Memory B cell (primary cell): ENCODE data around the gene CELSR1.

Experiments used
- ATAC-seq: fragments of 150-1000 bp; cut with Tn5 transposase; 2 replicates; pipeline ENCODE4 v1.10.0; 2021; ENCODE audit warnings: low read depth, mild to moderate bottlenecking, moderate library complexity
- DNase-seq, 2 donors: peaks; one replicate each; pipeline ENCODE4 v3.0.0; 2022; ENCODE audit warnings: low spot score in 2 of 2
- H3K27ac Mint-ChIP-seq: one replicate; pipeline ENCODE4 v1.8.0; 2022; ENCODE audit warnings: mild to moderate bottlenecking, moderate library complexity, mixed read lengths
- H3K27me3 Mint-ChIP-seq: one replicate; pipeline ENCODE4 v1.8.0; 2022; ENCODE audit warnings: mixed read lengths
- H3K36me3 Mint-ChIP-seq: one replicate; pipeline ENCODE4 v1.8.0; 2022; ENCODE audit warnings: mild to moderate bottlenecking, mixed read lengths
- H3K4me1 Mint-ChIP-seq: one replicate; pipeline ENCODE4 v1.8.0; 2022; ENCODE audit warnings: mixed read lengths
- H3K4me3 Mint-ChIP-seq: one replicate; pipeline ENCODE4 v1.8.0; 2022; ENCODE audit warnings: mild to moderate bottlenecking, moderate library complexity, mixed read lengths
- H3K9me3 Mint-ChIP-seq: one replicate; pipeline ENCODE4 v1.8.0; 2022; ENCODE audit warnings: mixed read lengths

CELSR1 gene

GRCh38 chr22:46449974-46450745, 87.3 kb downstream of the CELSR1 start:
- H3K27me3 Mint-ChIP-seq, result peaks cover 11% of the 10 kb centered on the region
- no peak overlapping the region for H3K27ac Mint-ChIP-seq
- no peak for DNase-seq
- H3K9me3 Mint-ChIP-seq, result peaks cover 3% of the 10 kb centered on the region
- no peaks in the 10 kb centered on the region for H3K4me1 Mint-ChIP-seq
- peaks cover 2% of the 10 kb centered on the region for H3K36me3 Mint-ChIP-seq
- H3K4me3 Mint-ChIP-seq, result no peak overlapping the region
- ATAC-seq, result no peak

GRCh38 chr22:46449116-46449691, 88.2 kb downstream of the CELSR1 start:
- ATAC-seq (no peak), DNase-seq (no peak)
- Mint-ChIP-seq H3K27ac (no peak overlapping the region), H3K9me3 (peaks cover 3% of the 10 kb centered on the region), H3K4me3 (no peak overlapping the region), H3K27me3 (peaks cover 8% of the 10 kb centered on the region), H3K4me1 (no peaks in the 10 kb centered on the region), H3K36me3 (peaks cover 2% of the 10 kb centered on the region)

- Mint-ChIP-seq H3K27me3 (peaks cover 9% of the 10 kb centered on the region), H3K4me3 (no peak overlapping the region), H3K36me3 (peaks cover 2% of the 10 kb centered on the region), H3K27ac (no peak overlapping the region), H3K4me1 (no peaks in the 10 kb centered on the region), H3K9me3 (peaks cover 3% of the 10 kb centered on the region)
- ATAC-seq (no peak), DNase-seq (no peak)
Observed at GRCh38 chr22:46448333-46448732, 89.1 kb downstream of the CELSR1 start.

GRCh38 chr22:46447906-46448305, 89.5 kb downstream of the CELSR1 start:
- H3K4me1 Mint-ChIP-seq, result no peaks in the 10 kb centered on the region
- H3K27ac Mint-ChIP-seq, result no peak overlapping the region
- H3K4me3 Mint-ChIP-seq, result no peak overlapping the region
- peaks cover 9% of the 10 kb centered on the region for H3K27me3 Mint-ChIP-seq
- H3K9me3 Mint-ChIP-seq, result peaks cover 3% of the 10 kb centered on the region
- ATAC-seq (no peak), DNase-seq (no peak)
- peaks cover 2% of the 10 kb centered on the region for H3K36me3 Mint-ChIP-seq

- Mint-ChIP-seq H3K9me3 (peaks cover 3% of the 10 kb centered on the region), H3K4me1 (no peaks in the 10 kb centered on the region), H3K27me3 (peaks cover 9% of the 10 kb centered on the region), H3K4me3 (no peak overlapping the region), H3K27ac (no peak overlapping the region), H3K36me3 (peaks cover 2% of the 10 kb centered on the region)
- no peak for DNase-seq
- ATAC-seq, result no peak
Observed at GRCh38 chr22:46446799-46447198, 90.6 kb downstream of the CELSR1 start.

GRCh38 chr22:46445771-46446420, 91.5 kb downstream of the CELSR1 start:
- Mint-ChIP-seq H3K27ac (no peak overlapping the region), H3K4me3 (no peak overlapping the region), H3K9me3 (peaks cover 3% of the 10 kb centered on the region)

GRCh38 chr22:46444390-46444854, 93.0 kb downstream of the CELSR1 start:
- Mint-ChIP-seq H3K27ac (no peak overlapping the region), H3K4me3 (no peak overlapping the region), H3K27me3 (peaks cover 9% of the 10 kb centered on the region), H3K36me3 (peaks cover 2% of the 10 kb centered on the region), H3K4me1 (no peaks in the 10 kb centered on the region), H3K9me3 (peaks cover 3% of the 10 kb centered on the region)
- no peak for ATAC-seq
- no peak for DNase-seq

More at GRCh38 chr22:46445771-46446420, 91.5 kb downstream of the CELSR1 start:
- H3K27me3 Mint-ChIP-seq, result peaks cover 9% of the 10 kb centered on the region
- H3K36me3 Mint-ChIP-seq, result peaks cover 2% of the 10 kb centered on the region
- DNase-seq, result no peak
- ATAC-seq, result no peak
- H3K4me1 Mint-ChIP-seq, result no peaks in the 10 kb centered on the region

- no peak for ATAC-seq
- peaks cover 4% of the 10 kb centered on the region for H3K27me3 Mint-ChIP-seq
- no peaks in the 10 kb centered on the region for H3K9me3 Mint-ChIP-seq
- no peak for DNase-seq
- no peak overlapping the region for H3K27ac Mint-ChIP-seq
- H3K36me3 Mint-ChIP-seq, result no peaks in the 10 kb centered on the region
- no peaks in the 10 kb centered on the region for H3K4me1 Mint-ChIP-seq
- H3K4me3 Mint-ChIP-seq, result no peak overlapping the region
Observed at GRCh38 chr22:46443850-46444389, 93.5 kb downstream of the CELSR1 start.

- H3K4me3 Mint-ChIP-seq, result no peak overlapping the region
- no peak overlapping the region for H3K27ac Mint-ChIP-seq
- H3K9me3 Mint-ChIP-seq, result no peaks in the 10 kb centered on the region
- peaks cover 5% of the 10 kb centered on the region for H3K27me3 Mint-ChIP-seq
- ATAC-seq (no peak), DNase-seq (no peak)
- peaks cover 2% of the 10 kb centered on the region for H3K4me1 Mint-ChIP-seq
- H3K36me3 Mint-ChIP-seq, result no peaks in the 10 kb centered on the region
Observed at GRCh38 chr22:46442217-46442853, 95.1 kb downstream of the CELSR1 start.

- ATAC-seq, result no peak
- H3K27me3 Mint-ChIP-seq, result peaks cover 3% of the 10 kb centered on the region
- DNase-seq, result no peak
- H3K4me1 Mint-ChIP-seq, result peaks cover 2% of the 10 kb centered on the region
- H3K9me3 Mint-ChIP-seq, result no peaks in the 10 kb centered on the region
- no peaks in the 10 kb centered on the region for H3K36me3 Mint-ChIP-seq
- no peak overlapping the region for H3K27ac Mint-ChIP-seq
- H3K4me3 Mint-ChIP-seq, result no peak overlapping the region
Observed at GRCh38 chr22:46439576-46440465, 97.6 kb downstream of the CELSR1 start.

GRCh38 chr22:46439111-46439510, 98.3 kb downstream of the CELSR1 start:
- H3K36me3 Mint-ChIP-seq, result no peaks in the 10 kb centered on the region
- no peaks in the 10 kb centered on the region for H3K9me3 Mint-ChIP-seq
- H3K4me1 Mint-ChIP-seq, result peaks cover 2% of the 10 kb centered on the region
- DNase-seq (no peak), ATAC-seq (no peak)
- H3K4me3 Mint-ChIP-seq, result no peak overlapping the region
- H3K27ac Mint-ChIP-seq, result no peak overlapping the region
- H3K27me3 Mint-ChIP-seq, result peaks cover 3% of the 10 kb centered on the region

GRCh38 chr22:46437671-46438440, 99.6 kb downstream of the CELSR1 start:
- H3K27ac Mint-ChIP-seq, result no peak overlapping the region

More at GRCh38 chr22:46437671-46438440, 99.6 kb downstream of the CELSR1 start:
- Mint-ChIP-seq H3K36me3 (no peaks in the 10 kb centered on the region), H3K4me3 (no peak overlapping the region), H3K4me1 (peaks cover 8% of the 10 kb centered on the region), H3K27me3 (peaks cover 1% of the 10 kb centered on the region), H3K9me3 (no peaks in the 10 kb centered on the region)
- DNase-seq, result no peak
- no peak for ATAC-seq
